ENCODE results near the gene CPPED1.
"Not testable (repeated sequence)": the region's sequence is repeated elsewhere in the genome, so short reads cannot be mapped to it uniquely, and the experiment has no call there.

Gene CPPED1

DNA sequence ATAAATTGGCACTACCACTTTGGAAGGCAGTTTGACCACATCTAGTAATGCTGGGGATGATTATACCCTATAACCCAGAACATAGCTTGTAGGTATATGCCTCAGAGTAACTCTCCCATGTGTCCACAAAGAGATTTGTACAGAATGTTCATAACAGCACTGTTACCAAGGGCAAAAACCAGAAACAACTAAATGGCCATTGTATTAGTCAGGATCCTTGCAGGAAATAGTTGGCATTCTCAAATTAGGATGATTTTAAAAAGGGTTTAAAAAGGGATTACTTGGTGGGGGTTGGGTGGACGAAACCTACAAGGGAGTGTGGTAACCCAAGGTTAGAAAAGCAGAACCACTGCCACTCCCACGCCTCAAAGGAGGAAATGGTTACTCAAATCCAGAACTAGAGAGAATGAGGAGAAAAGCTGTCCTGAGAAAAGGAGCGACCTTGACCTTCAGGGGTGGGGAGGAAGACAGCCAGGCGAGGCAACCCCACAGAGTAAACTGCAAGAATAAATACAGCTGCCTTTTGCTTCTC lies 2.1 kb downstream of the CPPED1 start:
- DNase-seq = no peak

GRCh38 chr16:12800817-12801216 lies 2.9 kb downstream of the CPPED1 start:
- DNase-seq = no peak

DNA sequence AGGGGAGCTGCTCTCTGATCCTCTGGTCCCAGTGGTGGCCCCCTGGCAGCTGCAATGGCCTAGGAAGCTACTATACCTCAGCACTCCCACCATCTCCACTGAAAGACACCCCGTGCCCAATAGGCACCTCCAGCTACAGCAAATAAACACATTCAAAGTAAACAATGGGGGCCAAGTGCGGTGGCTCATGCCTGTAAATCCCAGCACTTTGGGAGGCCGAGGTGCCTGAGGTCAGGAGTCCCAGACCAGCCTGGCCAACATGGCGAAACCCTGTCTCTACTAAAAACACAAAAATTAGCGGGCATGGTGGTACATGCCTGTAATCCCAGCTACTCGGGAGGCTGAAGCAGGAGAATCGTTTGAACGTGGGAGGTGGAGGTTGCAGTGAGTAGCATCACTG lies 3.7 kb downstream of the CPPED1 start:
- not testable (repeated sequence) for DNase-seq

DNA sequence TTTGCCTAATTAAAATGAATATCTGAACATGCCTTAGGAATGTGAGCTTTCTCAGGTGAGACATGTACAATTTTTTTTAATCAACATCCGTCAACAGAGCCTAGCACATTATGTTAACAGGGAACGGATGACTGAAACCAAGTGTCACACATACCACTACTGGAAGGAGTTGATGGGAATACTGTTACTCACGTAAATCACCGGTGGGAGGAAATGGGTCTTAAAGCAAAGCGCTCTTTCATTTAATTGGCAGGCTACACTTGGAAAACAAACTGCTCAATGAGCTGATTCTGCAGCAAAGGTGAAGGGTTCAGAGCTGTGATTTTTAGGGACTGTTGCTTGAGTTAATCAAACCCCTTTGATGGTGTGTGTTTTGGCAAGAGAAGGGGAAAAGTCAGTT lies 4.8 kb downstream of the CPPED1 start:
- no peak for DNase-seq

GRCh38 chr16:12798171-12798570 lies 5.5 kb downstream of the CPPED1 start:
- no peak for DNase-seq

DNA sequence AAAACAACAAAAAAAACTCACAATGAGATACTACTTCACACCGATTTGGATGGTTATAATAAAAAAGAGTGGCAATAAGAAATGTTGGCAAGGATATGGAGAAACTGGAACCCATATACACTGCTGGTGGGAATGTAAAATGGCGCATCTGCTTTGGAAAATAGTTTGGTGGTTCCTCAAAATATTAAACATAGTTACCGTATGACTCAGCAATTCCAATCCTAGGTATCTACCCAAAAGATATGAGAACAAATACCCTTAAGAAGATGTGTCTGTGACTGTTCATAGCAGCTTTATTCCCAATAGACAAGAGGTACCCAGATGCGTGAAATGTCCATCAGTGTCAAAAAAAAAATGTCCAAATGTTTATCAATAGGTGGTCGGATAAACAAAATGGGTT lies 7.2 kb downstream of the CPPED1 start:
- no peak for DNase-seq

GRCh38 chr16:12794486-12795387 lies 8.9 kb downstream of the CPPED1 start:
- no peak for DNase-seq

DNA sequence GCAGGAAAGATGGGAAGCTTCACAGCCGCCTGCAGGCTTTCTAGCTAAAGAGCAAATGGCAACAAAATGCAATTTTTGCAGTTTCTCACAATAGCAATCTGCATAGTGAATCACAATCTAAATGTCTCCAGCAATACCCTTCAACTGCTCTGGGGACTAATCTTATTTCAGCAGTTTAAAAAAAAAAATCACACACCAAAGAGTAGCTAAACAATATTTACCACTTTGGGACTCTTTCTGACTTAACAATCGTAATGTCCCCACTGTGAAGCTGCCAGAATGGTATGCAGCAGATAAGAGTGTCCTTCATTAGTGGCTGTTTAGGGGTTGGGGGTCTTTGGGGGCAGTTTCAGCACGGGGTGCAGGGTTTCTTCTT lies 9.8 kb downstream of the CPPED1 start:
- DNase-seq = no peak

GRCh38 chr16:12793120-12793864 lies 10.4 kb downstream of the CPPED1 start:
- no peak for DNase-seq

- not testable (repeated sequence) for DNase-seq
These were observed 11.2 kb downstream of the CPPED1 start for GRCh38 chr16:12792528-12792927.

DNA sequence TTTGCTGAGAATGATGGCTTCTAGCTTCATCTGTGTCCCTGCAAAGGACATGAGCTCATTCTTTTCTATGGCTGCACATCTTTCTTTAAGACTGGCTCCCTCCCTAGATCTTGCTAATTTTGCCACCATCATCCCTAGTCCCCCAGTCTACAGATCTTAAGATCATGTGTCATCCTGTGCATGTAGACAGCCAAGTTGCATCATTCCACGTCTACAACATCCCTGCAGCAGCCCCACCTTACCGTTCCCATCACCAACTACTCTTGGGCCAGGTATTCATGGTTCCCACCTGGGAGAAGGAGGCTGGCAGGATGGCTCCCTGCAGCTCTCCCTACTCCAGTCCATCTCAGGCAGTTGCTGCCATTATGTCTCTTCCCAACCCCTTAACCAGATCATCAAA lies 12.3 kb downstream of the CPPED1 start:
- DNase-seq = no peak

DNA sequence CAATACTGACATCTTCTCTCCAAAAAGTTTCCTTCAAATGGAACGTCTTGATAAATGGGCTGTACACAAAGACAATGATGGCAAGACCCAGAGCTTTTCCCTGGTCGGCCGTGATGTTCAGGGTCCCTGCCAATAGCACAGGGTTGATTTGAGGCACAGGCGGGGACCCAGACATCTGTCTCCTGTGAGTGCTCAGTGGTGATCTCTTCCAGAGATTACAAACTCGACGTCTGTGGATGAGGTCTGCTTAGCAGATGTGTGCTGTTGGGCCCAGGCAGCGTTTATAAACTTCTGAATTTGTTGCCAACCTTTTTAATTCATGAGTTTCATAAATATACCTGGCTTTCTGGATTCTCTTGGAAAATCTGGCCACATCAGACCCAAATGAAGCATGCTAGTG lies 14.9 kb downstream of the CPPED1 start:
- DNase-seq = no peak

DNA sequence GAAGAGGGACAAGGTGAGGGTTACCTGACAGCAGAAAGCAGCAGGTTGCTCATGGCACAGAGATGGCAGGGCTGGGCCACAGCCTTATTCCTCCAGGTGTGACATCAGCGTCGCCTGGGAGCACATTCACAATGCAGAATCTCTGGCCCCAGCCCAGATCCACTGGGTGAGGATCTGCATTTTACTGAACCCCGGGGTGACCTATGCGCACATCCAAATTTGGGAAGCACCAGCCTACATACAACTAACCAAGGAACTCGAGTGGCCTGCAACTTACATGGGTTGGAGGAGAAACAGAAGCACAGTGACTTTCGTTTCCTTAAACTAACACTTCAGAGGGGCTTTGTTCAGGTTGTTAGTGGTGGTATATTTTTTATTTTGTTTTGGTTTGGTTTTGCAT lies 17.6 kb downstream of the CPPED1 start:
- DNase-seq = no peak

DNA sequence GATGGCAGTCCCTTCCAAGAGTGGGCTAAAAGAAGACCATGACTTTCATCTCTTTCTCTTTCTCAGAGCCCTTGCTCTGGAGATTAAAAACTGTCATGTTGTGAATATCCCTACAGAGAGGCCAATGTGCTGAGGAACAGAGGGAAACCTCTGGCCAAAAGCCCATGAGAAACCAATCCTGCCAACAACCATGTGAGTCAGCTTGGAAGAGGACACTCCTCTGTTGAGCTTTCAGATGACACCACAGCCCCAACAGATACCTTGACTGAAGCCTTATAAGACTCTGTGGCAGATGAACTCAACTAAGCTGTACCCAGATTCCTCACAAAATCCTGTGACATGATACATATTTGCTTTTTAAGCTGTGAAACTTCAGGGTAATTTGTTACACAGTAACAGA lies 19.6 kb downstream of the CPPED1 start:
- DNase-seq = no peak

DNA sequence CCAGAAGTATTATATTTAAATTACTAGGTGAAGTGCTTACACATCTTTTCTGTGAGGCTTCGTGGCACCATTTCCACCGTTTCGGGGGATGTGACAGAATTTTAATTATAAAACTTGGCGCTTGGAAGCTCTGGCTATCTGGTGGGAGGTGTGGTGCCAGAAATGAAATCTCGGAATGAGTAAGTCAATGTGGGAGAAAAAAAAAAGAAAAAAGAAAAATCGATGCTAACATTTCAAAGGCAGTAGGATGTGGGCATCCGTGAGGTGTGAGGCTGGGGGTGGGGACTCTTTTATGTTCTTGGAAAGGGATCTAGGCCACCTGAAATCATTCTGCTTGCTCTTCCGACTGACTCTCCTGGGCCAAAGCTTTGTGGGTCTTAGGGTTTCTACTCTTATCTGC lies 21.9 kb downstream of the CPPED1 start:
- peak; percentile 66 for DNase-seq

- no peak for DNase-seq
These were observed 23.2 kb downstream of the CPPED1 start for GRCh38 chr16:12780467-12780866.

DNA sequence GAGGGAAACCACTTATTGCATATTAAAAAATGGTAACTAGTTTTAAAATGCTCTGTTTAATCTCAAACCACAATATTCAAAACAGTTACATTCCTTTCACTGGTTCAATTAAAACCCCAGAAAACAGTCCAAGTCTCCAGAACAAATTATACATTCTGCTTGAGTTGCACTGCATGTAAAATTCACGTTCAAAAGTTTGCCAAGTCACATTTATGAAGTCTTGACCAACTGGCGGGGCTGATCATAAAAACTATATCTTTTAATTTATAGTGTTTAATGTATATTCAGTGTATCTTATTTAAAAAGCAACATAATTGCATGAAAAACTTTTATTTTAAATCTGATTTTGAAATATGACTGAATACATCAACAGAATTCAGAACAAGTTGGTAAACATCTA lies 25.0 kb downstream of the CPPED1 start:
- DNase-seq = no peak

DNA sequence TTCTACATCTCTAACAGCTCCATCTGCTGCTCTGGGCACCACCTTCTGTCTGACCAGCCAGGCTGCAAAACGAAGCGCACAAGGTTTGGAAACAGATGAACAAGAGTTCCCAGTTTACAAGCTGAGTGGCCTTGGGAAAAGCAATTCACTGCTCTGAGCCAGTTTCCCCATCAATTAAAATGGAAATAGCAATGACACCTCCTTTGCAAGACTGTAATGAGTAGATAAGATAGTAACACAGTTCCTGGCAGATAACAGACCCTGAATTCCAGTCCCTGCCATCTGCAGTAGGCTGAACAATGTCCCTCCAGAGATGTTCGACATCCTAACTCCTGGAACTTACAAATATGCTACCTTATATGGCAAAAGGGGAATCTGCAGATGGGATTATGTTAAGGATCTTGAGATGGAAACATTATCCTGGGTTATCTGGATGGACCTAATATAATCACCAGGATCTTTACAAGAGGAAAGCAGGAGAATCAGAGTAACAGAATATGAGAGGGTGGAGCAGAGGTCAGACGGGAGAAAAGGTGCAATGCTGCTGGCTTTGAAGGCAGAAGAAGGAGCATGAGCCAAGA lies 27.9 kb downstream of the CPPED1 start:
- no peak for DNase-seq

DNA sequence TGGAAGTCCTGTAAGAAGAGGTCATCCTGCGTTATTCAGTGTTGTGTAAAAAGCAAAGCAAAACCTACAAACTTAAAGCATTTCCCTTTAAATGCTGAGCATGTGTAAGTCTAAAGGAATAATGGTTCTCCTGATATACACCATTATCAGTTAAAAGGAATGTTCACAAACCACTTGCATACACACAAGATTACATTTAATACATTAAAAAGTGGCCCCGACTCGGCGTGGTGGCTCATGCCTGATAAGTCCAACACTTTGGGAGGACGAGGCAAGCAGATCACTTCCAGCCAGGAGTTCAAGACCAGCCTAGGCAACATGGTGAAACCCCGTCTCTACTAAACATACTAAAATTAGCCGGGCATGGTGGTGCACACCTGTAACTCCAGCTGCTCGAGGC lies 30.5 kb downstream of the CPPED1 start:
- DNase-seq = no peak

DNA sequence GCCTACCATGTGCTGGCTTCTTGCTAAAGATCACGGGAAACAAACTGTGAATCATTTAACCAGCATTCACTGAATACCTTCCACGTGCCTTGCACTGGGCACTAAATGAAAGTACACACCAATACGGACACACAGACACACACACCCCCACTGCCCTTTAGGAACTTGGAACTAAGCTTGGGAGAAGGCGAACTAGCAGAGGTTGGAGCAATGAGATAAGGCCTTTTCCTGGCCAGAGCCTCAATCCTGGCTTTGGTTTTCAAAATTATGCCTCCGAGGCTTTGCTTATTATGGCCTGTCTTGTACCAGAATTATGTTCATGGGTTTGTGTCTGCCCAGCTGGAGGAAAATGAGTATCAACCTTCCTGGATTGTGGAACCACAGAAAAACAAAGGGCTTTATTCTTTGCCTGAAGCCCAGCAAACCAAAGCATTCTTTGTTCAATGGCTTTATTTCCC lies 32.3 kb downstream of the CPPED1 start:
- DNase-seq = no peak

- DNase-seq = no peak
These were observed 34.2 kb downstream of the CPPED1 start for GRCh38 chr16:12769525-12769924.

- no peak for DNase-seq
These were observed 35.8 kb downstream of the CPPED1 start for GRCh38 chr16:12767897-12768296.

DNA sequence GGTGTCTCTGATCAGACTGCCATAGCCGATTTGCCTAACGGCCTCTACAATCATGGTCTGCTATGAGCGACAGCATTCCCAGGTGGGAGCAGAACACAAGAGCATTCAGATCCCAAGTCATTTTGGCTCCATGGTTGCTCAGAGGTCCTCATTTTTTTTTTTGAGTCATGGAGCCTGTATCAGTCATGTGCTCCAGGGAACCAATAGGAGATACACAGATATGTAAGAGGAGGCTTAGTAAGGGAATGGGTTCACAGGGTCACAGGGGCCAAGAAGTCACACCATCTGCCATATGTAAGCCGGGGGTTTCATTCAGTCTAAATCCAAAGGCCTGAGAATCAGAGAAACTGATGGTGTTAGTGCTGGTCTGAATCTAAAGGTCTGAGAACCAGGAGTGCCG lies 36.8 kb downstream of the CPPED1 start:
- no peak for DNase-seq

- not testable (repeated sequence) for DNase-seq
These were observed 37.5 kb downstream of the CPPED1 start for GRCh38 chr16:12766208-12766607.
